Measurements from ENCODE around the gene THRB.

The THRB gene

GRCh38 chr3:24185738-24186384 lies 308.8 kb downstream of the THRB start:
- H4K8ac ChIP-seq (ENCODE audit: low read depth, low read length): no peak overlapping the region
- H3K4me1 ChIP-seq (ENCODE audit: control insufficient read depth, low read depth, low read length): no peaks in the 10 kb centered on the region
- no peak overlapping the region for H2BK5ac ChIP-seq (ENCODE audit: low read length)
- no peaks in the 10 kb centered on the region for H3K79me2 ChIP-seq (ENCODE audit: control insufficient read depth, insufficient read depth, low read length)
- no peak overlapping the region for H3K4me3 ChIP-seq (ENCODE audit: low read length)
- WGBS (ENCODE audit: extremely low coverage, insufficient coverage, low lambda C conversion rate): no CpG with 5 or more reads among the region's 5 CpGs
- no peak overlapping the region for H3K27ac ChIP-seq (ENCODE audit: low read depth, low read length)
- H3K36me3 ChIP-seq (ENCODE audit: control insufficient read depth, insufficient read depth, low read length): no peaks in the 10 kb centered on the region
- H3K56ac ChIP-seq (ENCODE audit: low read length): no peak overlapping the region
- DNase-seq: peak; percentile 89
- no peaks in the 10 kb centered on the region for H3K27me3 ChIP-seq (ENCODE audit: insufficient read depth, low read length, poor library complexity)
- no peak overlapping the region for H2AK5ac ChIP-seq (ENCODE audit: low read length)
- no peak overlapping the region for H3K4ac ChIP-seq (ENCODE audit: low read depth, low read length)
- no peak overlapping the region for H2BK15ac ChIP-seq (replicated peaks; ENCODE audit: low read depth)
- H3K23ac ChIP-seq (ENCODE audit: low read length): no peak overlapping the region
- H3K18ac ChIP-seq (ENCODE audit: low read length): peak overlapping the region; percentile 3
- no peak overlapping the region for H3K4me2 ChIP-seq (ENCODE audit: low read length)
- H3K79me1 ChIP-seq (ENCODE audit: low read length): no peaks in the 10 kb centered on the region
- H4K5ac ChIP-seq (ENCODE audit: low read length): no peak overlapping the region
- H2BK120ac ChIP-seq (ENCODE audit: low read depth, low read length): no peak overlapping the region
- no peak overlapping the region for H3K9ac ChIP-seq (ENCODE audit: low read length)

GRCh38 chr3:24184528-24185176 lies 310.0 kb downstream of the THRB start:
- Histone ChIP-seq H3K36me3 (ENCODE audit: control insufficient read depth, insufficient read depth, low read length) (no peaks in the 10 kb centered on the region), H3K4me3 (ENCODE audit: low read length) (no peak overlapping the region), H3K79me2 (ENCODE audit: control insufficient read depth, insufficient read depth, low read length) (no peaks in the 10 kb centered on the region), H3K18ac (ENCODE audit: low read length) (no peak overlapping the region), H2BK120ac (ENCODE audit: low read depth, low read length) (no peak overlapping the region), H3K9ac (ENCODE audit: low read length) (no peak overlapping the region), H3K56ac (ENCODE audit: low read length) (no peak overlapping the region), H3K4ac (ENCODE audit: low read depth, low read length) (no peak overlapping the region), H3K4me1 (ENCODE audit: control insufficient read depth, low read depth, low read length) (no peaks in the 10 kb centered on the region), H4K5ac (ENCODE audit: low read length) (no peak overlapping the region), H3K27ac (ENCODE audit: low read depth, low read length) (no peak overlapping the region), H2AK5ac (ENCODE audit: low read length) (no peak overlapping the region), H3K79me1 (ENCODE audit: low read length) (no peaks in the 10 kb centered on the region), H2BK15ac (replicated peaks; ENCODE audit: low read depth) (no peak overlapping the region), H3K27me3 (ENCODE audit: insufficient read depth, low read length, poor library complexity) (no peaks in the 10 kb centered on the region), H3K4me2 (ENCODE audit: low read length) (no peak overlapping the region), H4K8ac (ENCODE audit: low read depth, low read length) (no peak overlapping the region), H2BK5ac (ENCODE audit: low read length) (no peak overlapping the region), H3K23ac (ENCODE audit: low read length) (no peak overlapping the region)
- whole genome bisulfite sequencing (ENCODE audit: extremely low coverage, insufficient coverage, low lambda C conversion rate): no CpG with 5 or more reads among the region's 5 CpGs
- no peak for DNase-seq

- WGBS (ENCODE audit: extremely low coverage, insufficient coverage, low lambda C conversion rate): no CpG with 5 or more reads among the region's 2 CpGs
- Histone ChIP-seq H3K56ac (ENCODE audit: low read length) (no peak overlapping the region), H3K9ac (ENCODE audit: low read length) (no peak overlapping the region), H3K4ac (ENCODE audit: low read depth, low read length) (no peak overlapping the region), H3K4me2 (ENCODE audit: low read length) (no peak overlapping the region), H3K23ac (ENCODE audit: low read length) (no peak overlapping the region), H3K4me1 (ENCODE audit: control insufficient read depth, low read depth, low read length) (no peaks in the 10 kb centered on the region), H3K18ac (ENCODE audit: low read length) (no peak overlapping the region), H2AK5ac (ENCODE audit: low read length) (no peak overlapping the region), H2BK5ac (ENCODE audit: low read length) (no peak overlapping the region), H3K79me1 (ENCODE audit: low read length) (no peaks in the 10 kb centered on the region), H3K27ac (ENCODE audit: low read depth, low read length) (no peak overlapping the region), H3K36me3 (ENCODE audit: control insufficient read depth, insufficient read depth, low read length) (no peaks in the 10 kb centered on the region), H2BK15ac (replicated peaks; ENCODE audit: low read depth) (no peak overlapping the region), H3K79me2 (ENCODE audit: control insufficient read depth, insufficient read depth, low read length) (no peaks in the 10 kb centered on the region), H3K4me3 (ENCODE audit: low read length) (no peak overlapping the region), H4K5ac (ENCODE audit: low read length) (no peak overlapping the region), H4K8ac (ENCODE audit: low read depth, low read length) (no peak overlapping the region), H2BK120ac (ENCODE audit: low read depth, low read length) (no peak overlapping the region), H3K27me3 (ENCODE audit: insufficient read depth, low read length, poor library complexity) (no peaks in the 10 kb centered on the region)
- DNase-seq: peak; percentile 11
These were observed 311.9 kb downstream of the THRB start for GRCh38 chr3:24182756-24183155.

- no peak overlapping the region for H3K4ac ChIP-seq (ENCODE audit: low read depth, low read length)
- no peak overlapping the region for H2BK5ac ChIP-seq (ENCODE audit: low read length)
- no peak overlapping the region for H3K23ac ChIP-seq (ENCODE audit: low read length)
- no peak overlapping the region for H3K4me2 ChIP-seq (ENCODE audit: low read length)
- H3K79me2 ChIP-seq (ENCODE audit: control insufficient read depth, insufficient read depth, low read length): no peaks in the 10 kb centered on the region
- H4K5ac ChIP-seq (ENCODE audit: low read length): no peak overlapping the region
- no CpG with 5 or more reads among the region's 4 CpGs for WGBS (ENCODE audit: extremely low coverage, insufficient coverage, low lambda C conversion rate)
- H3K56ac ChIP-seq (ENCODE audit: low read length): no peak overlapping the region
- no peaks in the 10 kb centered on the region for H3K79me1 ChIP-seq (ENCODE audit: low read length)
- H3K18ac ChIP-seq (ENCODE audit: low read length): no peak overlapping the region
- H3K27ac ChIP-seq (ENCODE audit: low read depth, low read length): no peak overlapping the region
- H3K4me1 ChIP-seq (ENCODE audit: control insufficient read depth, low read depth, low read length): no peaks in the 10 kb centered on the region
- DNase-seq: no peak
- H3K4me3 ChIP-seq (ENCODE audit: low read length): no peak overlapping the region
- H2BK120ac ChIP-seq (ENCODE audit: low read depth, low read length): no peak overlapping the region
- H3K27me3 ChIP-seq (ENCODE audit: insufficient read depth, low read length, poor library complexity): no peaks in the 10 kb centered on the region
- H2AK5ac ChIP-seq (ENCODE audit: low read length): no peak overlapping the region
- no peak overlapping the region for H2BK15ac ChIP-seq (replicated peaks; ENCODE audit: low read depth)
- H3K9ac ChIP-seq (ENCODE audit: low read length): no peak overlapping the region
- H3K36me3 ChIP-seq (ENCODE audit: control insufficient read depth, insufficient read depth, low read length): no peaks in the 10 kb centered on the region
- H4K8ac ChIP-seq (ENCODE audit: low read depth, low read length): no peak overlapping the region
These were observed 313.4 kb downstream of the THRB start for GRCh38 chr3:24181256-24181655.

- Histone ChIP-seq H3K4me1 (ENCODE audit: control insufficient read depth, low read depth, low read length) (no peaks in the 10 kb centered on the region), H3K4me3 (ENCODE audit: low read length) (no peak overlapping the region), H2BK120ac (ENCODE audit: low read depth, low read length) (no peak overlapping the region), H2BK15ac (replicated peaks; ENCODE audit: low read depth) (no peak overlapping the region), H3K27ac (ENCODE audit: low read depth, low read length) (no peak overlapping the region), H3K56ac (ENCODE audit: low read length) (no peak overlapping the region), H3K23ac (ENCODE audit: low read length) (no peak overlapping the region), H3K4ac (ENCODE audit: low read depth, low read length) (no peak overlapping the region), H3K4me2 (ENCODE audit: low read length) (no peak overlapping the region), H3K36me3 (ENCODE audit: control insufficient read depth, insufficient read depth, low read length) (no peaks in the 10 kb centered on the region), H3K79me1 (ENCODE audit: low read length) (no peaks in the 10 kb centered on the region), H4K5ac (ENCODE audit: low read length) (no peak overlapping the region), H3K27me3 (ENCODE audit: insufficient read depth, low read length, poor library complexity) (no peaks in the 10 kb centered on the region), H3K9ac (ENCODE audit: low read length) (no peak overlapping the region), H3K79me2 (ENCODE audit: control insufficient read depth, insufficient read depth, low read length) (no peaks in the 10 kb centered on the region), H2AK5ac (ENCODE audit: low read length) (no peak overlapping the region), H4K8ac (ENCODE audit: low read depth, low read length) (no peak overlapping the region), H2BK5ac (ENCODE audit: low read length) (no peak overlapping the region), H3K18ac (ENCODE audit: low read length) (no peak overlapping the region)
- no CpG with 5 or more reads among the region's 3 CpGs for WGBS (ENCODE audit: extremely low coverage, insufficient coverage, low lambda C conversion rate)
- DNase-seq: no peak
These were observed 314.0 kb downstream of the THRB start for GRCh38 chr3:24180616-24181015.

DNA sequence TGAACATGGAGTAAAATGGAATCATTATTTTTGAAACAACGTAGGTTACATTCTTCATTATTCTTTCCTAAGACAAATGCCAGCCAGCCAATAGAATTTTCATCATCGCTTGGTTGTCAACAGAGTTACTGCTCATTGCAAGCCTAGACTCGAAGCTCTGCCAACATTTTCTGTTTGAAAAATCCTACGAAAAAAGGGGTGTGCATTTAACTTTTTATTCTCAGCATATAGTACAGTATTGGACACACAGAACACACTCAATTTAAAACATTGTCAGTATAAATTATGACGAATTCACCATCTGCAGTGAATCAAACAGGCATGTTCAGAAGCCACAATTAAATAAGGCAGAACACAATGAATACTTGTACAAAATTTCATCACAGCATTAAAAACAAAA lies 317.4 kb downstream of the THRB start:
- no peak for DNase-seq
- WGBS (ENCODE audit: extremely low coverage, insufficient coverage, low lambda C conversion rate): no CpG with 5 or more reads among the region's 5 CpGs
- Histone ChIP-seq H4K5ac (ENCODE audit: low read length) (no peak overlapping the region), H3K9ac (ENCODE audit: low read length) (no peak overlapping the region), H3K56ac (ENCODE audit: low read length) (no peak overlapping the region), H2BK5ac (ENCODE audit: low read length) (no peak overlapping the region), H3K4me3 (ENCODE audit: low read length) (no peak overlapping the region), H3K4ac (ENCODE audit: low read depth, low read length) (no peak overlapping the region), H4K8ac (ENCODE audit: low read depth, low read length) (no peak overlapping the region), H3K79me2 (ENCODE audit: control insufficient read depth, insufficient read depth, low read length) (no peaks in the 10 kb centered on the region), H3K23ac (ENCODE audit: low read length) (no peak overlapping the region), H2BK120ac (ENCODE audit: low read depth, low read length) (no peak overlapping the region), H3K27ac (ENCODE audit: low read depth, low read length) (no peak overlapping the region), H3K36me3 (ENCODE audit: control insufficient read depth, insufficient read depth, low read length) (no peaks in the 10 kb centered on the region), H3K18ac (ENCODE audit: low read length) (no peak overlapping the region), H3K27me3 (ENCODE audit: insufficient read depth, low read length, poor library complexity) (no peaks in the 10 kb centered on the region), H3K79me1 (ENCODE audit: low read length) (no peaks in the 10 kb centered on the region), H2BK15ac (replicated peaks; ENCODE audit: low read depth) (no peak overlapping the region), H3K4me2 (ENCODE audit: low read length) (no peak overlapping the region), H2AK5ac (ENCODE audit: low read length) (no peak overlapping the region), H3K4me1 (ENCODE audit: control insufficient read depth, low read depth, low read length) (peaks cover 3% of the 10 kb centered on the region)
